ENCODE data around the gene PTPRN2.
"Not testable (repeated sequence)": the region's sequence is repeated elsewhere in the genome, so short reads cannot be mapped to it uniquely, and the experiment has no call there.

PTPRN2 gene

GRCh38 chr7:158550394-158550700, 37.3 kb downstream of the PTPRN2 start:
- DNase-seq: no peak

GRCh38 chr7:158549616-158550393, 37.8 kb downstream of the PTPRN2 start:
- no peak for DNase-seq

- no peak for DNase-seq
These were observed 38.4 kb downstream of the PTPRN2 start for GRCh38 chr7:158549176-158549615.

GRCh38 chr7:158548726-158549125, 38.9 kb downstream of the PTPRN2 start:
- DNase-seq: no peak

DNA sequence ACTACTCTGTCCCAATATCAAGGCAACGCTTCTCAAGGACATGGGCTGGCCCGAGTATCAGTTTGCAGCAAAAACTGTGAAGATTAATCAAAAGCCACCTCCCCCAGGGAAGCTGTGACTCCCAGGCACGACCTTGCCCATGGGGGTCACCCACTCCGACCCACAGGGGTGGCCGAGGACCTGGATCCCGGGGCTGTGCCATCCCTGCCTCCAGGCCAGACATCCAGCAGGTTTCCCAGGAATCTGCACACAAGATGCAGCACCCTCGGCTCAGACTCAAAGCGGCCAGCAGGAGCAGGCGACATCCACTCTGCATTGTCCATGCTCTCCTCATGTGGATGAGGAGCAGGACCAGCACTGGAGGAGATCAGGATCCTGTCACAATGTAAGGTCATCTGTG, 39.8 kb downstream of the PTPRN2 start:
- DNase-seq: no peak

DNA sequence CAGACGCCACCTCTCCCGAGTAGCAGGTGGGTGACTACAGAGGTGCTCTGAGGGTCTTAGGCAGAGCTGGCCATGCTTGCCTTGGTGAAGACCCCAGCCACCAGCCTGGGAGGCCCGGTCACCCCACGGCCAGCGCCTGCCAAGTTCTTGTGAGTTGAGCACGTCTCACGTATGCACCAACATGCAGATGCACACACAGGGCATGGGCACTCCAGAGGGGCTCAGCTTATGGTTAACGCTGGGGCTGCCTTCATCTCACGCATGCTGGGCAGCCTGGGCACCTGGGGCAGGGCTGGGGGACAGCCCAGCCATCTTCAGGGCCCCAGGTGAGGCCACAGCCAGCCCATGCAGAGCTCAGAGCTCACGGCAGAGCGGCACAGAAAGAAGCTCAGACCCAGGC, 41.0 kb downstream of the PTPRN2 start:
- DNase-seq: no peak

DNA sequence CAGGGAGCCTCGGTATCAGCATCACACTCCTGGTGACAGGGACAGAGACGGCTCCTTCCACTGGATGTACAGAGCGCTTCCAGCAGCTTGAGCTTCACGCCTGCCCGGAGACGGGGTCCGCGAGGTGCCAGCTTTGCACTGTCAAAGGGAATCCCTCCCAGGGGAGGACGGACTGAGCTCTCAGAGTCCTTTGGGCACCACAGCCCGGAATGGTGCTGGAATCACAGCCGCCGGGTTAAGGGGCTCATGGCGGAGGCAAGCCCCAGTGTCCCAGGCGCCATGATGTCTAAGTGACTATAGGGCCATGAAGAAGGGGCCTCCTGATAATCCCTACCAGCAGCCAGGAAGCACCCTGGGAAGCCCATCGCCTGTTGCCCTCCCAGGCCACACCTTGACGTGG, 41.4 kb downstream of the PTPRN2 start:
- no peak for DNase-seq

DNA sequence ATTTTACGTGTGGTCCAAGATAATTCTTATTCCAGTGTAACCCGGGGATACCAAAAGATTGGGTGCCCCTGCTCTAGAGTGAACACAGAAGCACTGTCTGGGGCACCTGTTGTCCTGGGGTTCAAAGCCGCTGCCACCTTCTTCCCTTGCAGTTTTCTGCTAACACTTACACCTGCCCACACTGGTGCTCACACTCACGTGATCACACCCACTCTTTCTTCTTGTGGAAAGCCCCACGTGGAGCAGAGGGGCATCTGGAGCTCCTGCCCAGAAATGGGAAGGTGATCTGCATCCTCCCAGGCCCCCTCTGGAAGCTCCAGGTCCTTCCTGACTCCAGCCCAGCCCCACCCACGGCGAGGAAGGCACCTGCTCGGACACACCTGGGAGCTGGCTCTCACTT, 42.9 kb downstream of the PTPRN2 start:
- DNase-seq: no peak

DNA sequence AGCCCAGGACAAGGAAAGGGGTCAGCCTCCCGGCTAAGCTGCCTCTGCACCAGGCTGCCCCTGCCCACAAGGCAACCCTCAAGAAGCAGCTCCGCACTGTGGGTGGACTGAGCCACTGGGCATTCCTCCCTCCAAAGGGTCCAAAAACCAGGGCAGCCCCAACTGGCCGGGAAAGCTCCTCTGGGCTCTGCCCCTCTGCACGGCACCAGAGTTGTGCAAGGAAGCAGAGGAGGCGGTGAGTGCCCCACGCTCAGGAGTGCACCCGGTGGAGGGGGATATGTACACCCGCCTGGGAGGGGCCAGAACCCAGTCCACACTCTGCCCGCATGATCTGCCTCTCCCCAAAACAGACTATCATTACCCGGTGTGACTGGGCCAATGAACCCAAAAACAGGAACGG, 43.8 kb downstream of the PTPRN2 start:
- no peak for DNase-seq

GRCh38 chr7:158542651-158543566, 44.7 kb downstream of the PTPRN2 start:
- DNase-seq: no peak

DNA sequence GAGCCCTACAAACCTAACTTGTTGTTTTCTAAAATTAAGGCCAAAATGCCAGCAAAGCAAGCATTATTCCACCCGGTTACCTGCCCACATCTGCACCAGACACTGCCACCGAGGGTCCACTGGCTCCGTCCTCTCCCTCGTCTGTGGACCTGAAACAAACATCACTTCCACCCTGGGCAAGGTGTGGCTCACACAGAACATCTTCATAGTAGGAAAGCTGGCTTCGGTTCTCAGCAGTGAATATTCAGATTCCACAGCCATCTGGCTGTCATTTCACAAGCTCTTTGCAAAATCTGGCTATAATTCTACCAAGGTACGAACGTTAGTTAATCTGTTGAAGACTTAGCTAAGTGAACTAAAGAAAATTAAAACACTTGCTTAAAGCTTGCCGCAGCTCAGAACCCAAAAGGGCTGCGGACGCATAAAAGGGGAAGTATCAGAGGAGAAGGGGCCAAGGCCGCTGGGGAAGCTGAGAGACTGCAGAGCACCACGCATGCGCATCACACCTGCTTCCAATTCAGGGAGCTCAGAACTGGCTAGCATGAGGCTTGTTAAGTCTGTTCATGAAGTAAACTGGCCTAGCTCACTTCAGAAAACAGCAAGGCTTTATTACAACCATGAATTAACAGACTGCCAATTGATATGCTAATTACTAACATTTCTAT, 46.1 kb downstream of the PTPRN2 start:
- peak; percentile 47 for DNase-seq

GRCh38 chr7:158539711-158540146, 47.9 kb downstream of the PTPRN2 start:
- DNase-seq: no peak

GRCh38 chr7:158538156-158538946, 49.3 kb downstream of the PTPRN2 start:
- DNase-seq: no peak

DNA sequence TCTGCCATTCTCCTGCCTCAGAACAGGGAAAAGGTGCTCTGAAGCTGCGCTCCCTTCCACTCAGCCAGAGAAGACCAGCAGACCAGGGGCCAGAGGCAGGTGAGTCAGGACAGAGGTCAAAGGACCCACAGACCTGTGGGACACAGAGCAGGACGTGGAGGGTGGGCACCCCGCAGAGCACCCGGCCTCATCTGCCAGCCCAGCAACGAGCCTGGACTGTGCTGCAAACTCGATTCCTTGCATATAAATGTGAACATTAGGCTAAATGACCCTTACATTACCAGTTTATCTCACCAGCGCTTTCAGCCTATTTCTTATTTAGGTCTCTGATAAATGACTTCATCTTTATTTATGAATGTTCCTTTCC, 50.1 kb downstream of the PTPRN2 start:
- no peak for DNase-seq

DNA sequence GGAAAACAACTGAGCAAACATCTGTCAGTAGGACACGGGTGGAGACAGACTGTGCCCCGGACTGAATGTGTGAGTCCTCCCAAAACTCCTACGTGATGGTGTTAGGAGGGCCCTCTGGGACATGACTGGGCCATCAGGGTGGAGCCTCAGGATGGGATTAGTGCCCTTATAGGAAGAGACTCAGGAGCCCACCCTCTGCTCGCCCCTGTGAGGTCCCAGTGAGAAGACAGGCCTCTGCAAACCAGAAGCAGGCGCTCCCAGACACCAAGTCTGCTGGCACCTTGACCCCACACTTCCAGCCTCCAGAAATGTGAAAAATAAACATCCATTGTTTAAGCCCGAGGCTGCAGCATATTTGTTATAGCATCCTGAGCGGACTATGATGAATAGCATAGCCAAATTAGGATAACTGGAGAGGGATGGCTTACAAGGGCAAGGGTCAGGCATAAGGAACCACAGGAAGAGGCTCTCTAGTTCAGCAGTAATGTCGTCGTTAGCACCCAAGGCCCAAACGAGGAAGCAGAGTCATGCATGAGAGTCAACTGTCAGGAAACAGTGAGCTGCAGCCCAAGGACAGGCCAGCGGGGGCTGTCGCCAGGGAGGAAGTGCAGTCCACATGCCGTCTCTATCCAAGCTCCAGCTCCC, 50.6 kb downstream of the PTPRN2 start:
- no peak for DNase-seq

GRCh38 chr7:158535079-158535478, 52.5 kb downstream of the PTPRN2 start:
- no peak for DNase-seq

GRCh38 chr7:158534598-158534997, 53.0 kb downstream of the PTPRN2 start:
- DNase-seq: no peak

GRCh38 chr7:158534134-158534515, 53.5 kb downstream of the PTPRN2 start:
- not testable (repeated sequence) for DNase-seq

DNA sequence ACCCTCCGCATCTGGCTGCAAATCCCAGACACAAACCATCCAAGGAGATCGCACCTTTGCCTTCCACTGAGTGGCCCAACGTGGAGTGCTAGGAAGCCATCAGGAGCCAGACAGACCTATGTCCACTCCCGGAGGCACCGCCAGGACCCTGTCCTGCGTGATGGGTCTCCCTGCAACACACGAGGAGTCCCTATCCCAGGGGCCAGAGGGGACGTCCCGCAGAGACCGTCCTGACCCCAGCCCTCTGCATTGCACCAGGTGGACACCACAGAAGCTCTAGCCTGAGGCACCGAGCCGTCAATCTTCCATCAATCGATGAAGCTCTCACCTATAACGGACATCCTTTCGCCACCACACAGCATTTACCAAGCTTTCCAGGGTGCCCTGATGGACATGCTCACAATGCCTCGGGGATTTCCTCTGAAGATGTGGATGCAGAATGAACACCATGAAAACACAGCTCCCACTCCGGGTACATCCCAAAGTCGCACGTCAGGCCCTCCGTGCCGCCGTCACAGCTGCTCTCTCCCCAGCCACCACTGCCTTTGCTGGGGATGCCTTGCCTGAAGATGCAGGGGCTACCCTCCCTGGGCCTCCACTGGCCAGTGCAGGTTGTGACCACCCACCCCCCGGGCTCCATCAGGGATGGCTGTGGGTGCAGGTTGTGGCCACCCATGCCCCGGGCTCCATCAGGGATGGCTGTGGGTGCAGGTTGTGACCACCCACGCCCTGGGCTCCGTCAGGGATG, 54.1 kb downstream of the PTPRN2 start:
- no peak for DNase-seq

DNA sequence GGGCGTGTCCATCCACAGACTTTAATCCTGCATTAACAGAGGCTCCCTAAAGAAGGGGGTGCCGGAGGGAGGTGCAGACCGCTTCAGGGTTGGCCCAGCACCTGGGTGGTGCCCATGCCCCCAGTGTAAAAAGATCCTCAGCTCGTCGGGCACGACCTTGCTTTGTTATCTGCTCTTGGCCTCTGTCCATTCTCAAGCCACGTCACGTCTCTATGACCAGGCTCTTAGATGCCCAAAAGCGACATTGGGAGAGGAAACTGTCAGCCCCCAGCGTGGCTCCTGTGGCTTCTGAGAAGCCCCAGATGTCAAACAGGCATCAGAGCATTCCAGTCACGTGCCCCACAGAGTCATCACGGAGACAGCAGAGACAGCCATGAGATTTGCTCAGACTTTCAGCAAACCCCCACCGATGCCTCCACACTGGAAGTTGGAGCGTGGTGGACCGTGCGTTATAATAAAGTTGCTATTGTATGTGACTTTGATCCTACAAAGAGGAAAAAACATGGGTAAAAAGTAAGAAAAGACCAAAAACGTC, 55.5 kb downstream of the PTPRN2 start:
- no peak for DNase-seq

- DNase-seq: no peak
These were observed 56.0 kb downstream of the PTPRN2 start for GRCh38 chr7:158531661-158532060.
